WTC11 (cell line): ENCODE results near the gene PRDX2. TPM values are rescaled to one million over a fixed set of nuclear protein-coding genes. Genes with fewer than 3 reads are reported as not detected.
A peak's percentile ranks its signal among the peaks of the same experiment; 100 is the strongest.

Source experiments
- ATAC-seq: fragments of 200-7000 bp; cut with Tn5 transposase; 2 replicates; pipeline ENCODE4 v1.10.0; 2021; ENCODE audit warnings: mild to moderate bottlenecking, moderate library complexity
- CTCF ChIA-PET: fragments of 300-600 bp; sonication (Branson Sonifier 250); formaldehyde crosslinking; loops from one replicate; lab custom pipeline; 2021; ENCODE audit warnings: antibody characterized with exemption; lab: Charles Lee
- POLR2A ChIA-PET: fragments of 350-600 bp; sonication (Branson Sonifier 250); formaldehyde crosslinking; loops from one replicate; lab custom pipeline; 2021; ENCODE audit warnings: antibody characterized with exemption; lab: Charles Lee
- DNase-seq: peaks from one replicate; pipeline ENCODE4 v3.0.0; 2021; ENCODE audit warnings: low spot score
- H3K27ac Mint-ChIP-seq: 2 replicates; pipeline ENCODE4 v1.8.0; 2021; ENCODE audit warnings: mixed read lengths
- H3K27me3 Mint-ChIP-seq: 2 replicates; pipeline ENCODE4 v1.8.0; 2021; ENCODE audit warnings: low read depth, mild to moderate bottlenecking, moderate library complexity, mixed read lengths
- H3K36me3 Mint-ChIP-seq: 2 replicates; pipeline ENCODE4 v1.8.0; 2021; ENCODE audit warnings: mixed read lengths
- H3K4me1 Mint-ChIP-seq: 2 replicates; pipeline ENCODE4 v1.8.0; 2022; ENCODE audit warnings: mixed read lengths
- H3K4me3 Mint-ChIP-seq: 2 replicates; pipeline ENCODE4 v1.8.0; 2021; ENCODE audit warnings: mild to moderate bottlenecking, moderate library complexity, mixed read lengths
- H3K9me3 Mint-ChIP-seq: 2 replicates; pipeline ENCODE4 v1.8.0; 2021; ENCODE audit warnings: mixed read lengths
- ARID4B ChIP-seq: sonication (generic); formaldehyde crosslinking; IDR thresholded peaks from 2 replicates; pipeline ENCODE4 v1.8.0; 2023; ENCODE audit warnings: missing genetic modification reagents, mild to moderate bottlenecking, borderline replicate concordance
- ETV6 ChIP-seq: sonication (generic); formaldehyde crosslinking; IDR thresholded peaks from 2 replicates; pipeline ENCODE4 v1.8.1; 2022; ENCODE audit warnings: mild to moderate bottlenecking, missing genetic modification reagents
- FOXK1 ChIP-seq: sonication (generic); formaldehyde crosslinking; IDR thresholded peaks from 2 replicates; pipeline ENCODE4 v1.8.0; 2022; ENCODE audit warnings: mild to moderate bottlenecking, moderate library complexity, missing genetic modification reagents
- GABPB1 ChIP-seq: sonication (generic); formaldehyde crosslinking; IDR thresholded peaks from 2 replicates; pipeline ENCODE4 v1.8.1; 2023; ENCODE audit warnings: mild to moderate bottlenecking, missing genetic modification reagents
- HMGA2 ChIP-seq: fragments of 250-450 bp; sonication (Bioruptor Pico); IDR thresholded peaks from 2 replicates; pipeline ENCODE4 v1.4.0; 2021; ENCODE audit warnings: mild to moderate bottlenecking, moderate library complexity
- KAT7 ChIP-seq: sonication (generic); formaldehyde crosslinking; IDR thresholded peaks from 2 replicates; pipeline ENCODE4 v1.8.1; 2023; ENCODE audit warnings: missing genetic modification reagents, mild to moderate bottlenecking, borderline replicate concordance
- NR3C1 ChIP-seq: sonication (generic); formaldehyde crosslinking; conservative IDR thresholded peaks from 2 replicates; pipeline ENCODE4 v1.8.1; 2023; ENCODE audit warnings: low read depth, mild to moderate bottlenecking, missing genetic modification reagents
- PRDM15 ChIP-seq: sonication (generic); formaldehyde crosslinking; IDR thresholded peaks from 2 replicates; pipeline ENCODE4 v1.8.0; 2022; ENCODE audit warnings: missing genetic modification reagents
- ZNF121 ChIP-seq: sonication (generic); formaldehyde crosslinking; IDR thresholded peaks from 2 replicates; pipeline ENCODE4 v1.8.0; 2023; ENCODE audit warnings: missing genetic modification reagents
- ZNF317 ChIP-seq: sonication (generic); formaldehyde crosslinking; IDR thresholded peaks from 2 replicates; pipeline ENCODE4 v1.8.1; 2023; ENCODE audit warnings: low read depth, mild to moderate bottlenecking, moderate library complexity, missing genetic modification reagents, borderline replicate concordance
- ZNF671 ChIP-seq: fragments of 250-450 bp; sonication (Bioruptor Pico); IDR thresholded peaks from 2 replicates; pipeline ENCODE4 v1.8.0; 2021; ENCODE audit warnings: mild to moderate bottlenecking
- total RNA-seq: library from RNA; stranded (reverse); gene quantifications from 3 replicates; pipeline ENCODE4 v1.2.3, GENCODE V29; 2021
- TF ChIP-seq, protein P1 (sequence below): fragments of 250-450 bp; sonication (Bioruptor Pico); IDR thresholded peaks from 2 replicates; pipeline ENCODE4 v1.9.0; 2021; ENCODE audit warnings: mild to moderate bottlenecking
- TF ChIP-seq, protein P2 (sequence below): sonication (generic); formaldehyde crosslinking; IDR thresholded peaks from 2 replicates; pipeline ENCODE4 v1.8.0; 2022; ENCODE audit warnings: mild to moderate bottlenecking, missing genetic modification reagents
- TF ChIP-seq, protein P3 (sequence below): sonication (generic); formaldehyde crosslinking; conservative IDR thresholded peaks from 2 replicates; pipeline ENCODE4 v1.8.1; 2023; ENCODE audit warnings: mild to moderate bottlenecking, low read depth, missing genetic modification reagents, moderate library complexity

The PRDX2 gene
- total RNA-seq, 1 experiment from 2014 or later = 378 TPM

GRCh38 chr19:12777217-12778016, 24.2 kb downstream of the PRDX2 start (continued):
- TF ChIP-seq ARID4B (CRISPR knock-in tag) (peak; percentile 75; the same call in 1 of the 2 replicates), GABPB1 (CRISPR knock-in tag) (no peak), FOXK1 (0 out of 2 replicates have a peak, but pooled peaks have one; percentile 29), ZNF317 (CRISPR knock-in tag) (no peak), HMGA2 (CRISPR knock-in tag) (no peak), NR3C1 (CRISPR knock-in tag) (no peak), ZNF671 (CRISPR knock-in tag) (no peak), PRDM15 (peak; percentile 72), KAT7 (CRISPR knock-in tag) (no peak)
- TF ChIP-seq, all 79 proteins: peak for 8

DNA sequence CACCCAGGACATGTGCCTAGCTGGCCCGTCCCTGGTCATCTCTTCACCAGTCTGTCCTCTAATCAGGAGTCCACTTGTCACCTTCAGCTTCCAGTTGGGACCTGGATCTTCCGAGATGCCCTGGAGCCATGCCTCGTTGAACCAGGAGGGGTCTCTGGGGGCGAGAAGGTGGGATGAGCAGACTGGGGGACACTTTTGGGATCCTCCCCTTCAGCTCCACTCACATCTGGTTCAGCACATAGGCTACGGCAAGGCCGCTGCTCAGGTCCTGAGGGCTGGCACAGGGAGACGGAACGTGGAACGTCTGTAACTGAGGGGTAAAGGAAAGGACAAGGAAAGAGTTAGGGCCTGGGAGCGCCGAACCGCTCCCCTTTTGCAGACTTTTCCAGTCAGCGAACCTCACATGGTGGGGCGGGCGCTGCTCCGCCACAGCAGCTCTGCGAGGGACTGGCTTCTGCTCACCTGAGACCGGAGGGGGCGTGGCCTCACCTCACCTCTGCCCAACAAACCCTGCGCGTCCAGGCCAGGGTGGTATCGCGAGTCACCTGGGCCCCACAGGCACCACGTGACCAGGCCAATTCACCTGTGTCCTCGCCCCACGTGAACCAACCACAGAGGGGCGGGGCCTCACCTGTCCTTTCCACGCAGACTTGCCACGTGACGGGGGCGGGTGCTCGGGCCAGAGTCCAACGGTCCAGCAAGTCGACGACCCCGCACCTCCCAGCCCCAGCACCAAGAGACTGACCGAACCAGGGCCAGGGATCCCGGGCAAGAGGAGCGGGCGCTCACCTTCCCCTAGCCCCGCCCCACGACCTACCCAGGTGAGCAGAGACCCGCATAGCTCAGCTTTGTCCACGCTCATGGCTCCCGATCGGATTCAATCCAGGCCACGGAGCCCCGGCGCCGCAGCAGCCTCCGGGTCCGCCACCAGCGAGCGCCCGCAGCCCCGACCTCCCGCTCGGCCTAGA, 26.7 kb downstream of the PRDX2 start, which contains the start of gene HOOK2:
TSS of gene HOOK2 (minus strand) at position 965 of the 968 bp plus-strand sequence. CDS start at position 862, 103 bp downstream.
- Mint-ChIP-seq H3K27me3 (no peaks in the 10 kb centered on the region; the same call in 1 of the 2 replicates), H3K9me3 (no peaks in the 10 kb centered on the region), H3K27ac (peak within 1 kb of the TSS; percentile 97), H3K36me3 (peaks cover 14% of the 10 kb centered on the region), H3K4me1 (peaks cover 27% of the 10 kb centered on the region), H3K4me3 (peak within 1 kb of the TSS; percentile 88)
- ATAC-seq = peak; percentile 74
- POLR2A ChIA-PET = interaction anchor here (0.6 to 3.2 kb wide), 7 partner anchors 11 to 182 kb away, joined by 3 to 15 read pairs (median 6); partner anchors contain the start of gene JUNB
- CTCF ChIA-PET = interaction anchor here (0.6 to 7.7 kb wide), 19 partner anchors 9 to 146 kb away, joined by 3 to 136 read pairs (median 3); partner anchors contain the start of genes FBXW9, GET3, JUNB and RNASEH2A
- peak; percentile 94 for DNase-seq
- TF ChIP-seq, protein P1, sequence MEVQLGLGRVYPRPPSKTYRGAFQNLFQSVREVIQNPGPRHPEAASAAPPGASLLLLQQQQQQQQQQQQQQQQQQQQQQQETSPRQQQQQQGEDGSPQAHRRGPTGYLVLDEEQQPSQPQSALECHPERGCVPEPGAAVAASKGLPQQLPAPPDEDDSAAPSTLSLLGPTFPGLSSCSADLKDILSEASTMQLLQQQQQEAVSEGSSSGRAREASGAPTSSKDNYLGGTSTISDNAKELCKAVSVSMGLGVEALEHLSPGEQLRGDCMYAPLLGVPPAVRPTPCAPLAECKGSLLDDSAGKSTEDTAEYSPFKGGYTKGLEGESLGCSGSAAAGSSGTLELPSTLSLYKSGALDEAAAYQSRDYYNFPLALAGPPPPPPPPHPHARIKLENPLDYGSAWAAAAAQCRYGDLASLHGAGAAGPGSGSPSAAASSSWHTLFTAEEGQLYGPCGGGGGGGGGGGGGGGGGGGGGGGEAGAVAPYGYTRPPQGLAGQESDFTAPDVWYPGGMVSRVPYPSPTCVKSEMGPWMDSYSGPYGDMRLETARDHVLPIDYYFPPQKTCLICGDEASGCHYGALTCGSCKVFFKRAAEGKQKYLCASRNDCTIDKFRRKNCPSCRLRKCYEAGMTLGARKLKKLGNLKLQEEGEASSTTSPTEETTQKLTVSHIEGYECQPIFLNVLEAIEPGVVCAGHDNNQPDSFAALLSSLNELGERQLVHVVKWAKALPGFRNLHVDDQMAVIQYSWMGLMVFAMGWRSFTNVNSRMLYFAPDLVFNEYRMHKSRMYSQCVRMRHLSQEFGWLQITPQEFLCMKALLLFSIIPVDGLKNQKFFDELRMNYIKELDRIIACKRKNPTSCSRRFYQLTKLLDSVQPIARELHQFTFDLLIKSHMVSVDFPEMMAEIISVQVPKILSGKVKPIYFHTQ (CRISPR knock-in tag) = no peak
- no peak for TF ChIP-seq GABPB1 (CRISPR knock-in tag)
- TF ChIP-seq, protein P2, sequence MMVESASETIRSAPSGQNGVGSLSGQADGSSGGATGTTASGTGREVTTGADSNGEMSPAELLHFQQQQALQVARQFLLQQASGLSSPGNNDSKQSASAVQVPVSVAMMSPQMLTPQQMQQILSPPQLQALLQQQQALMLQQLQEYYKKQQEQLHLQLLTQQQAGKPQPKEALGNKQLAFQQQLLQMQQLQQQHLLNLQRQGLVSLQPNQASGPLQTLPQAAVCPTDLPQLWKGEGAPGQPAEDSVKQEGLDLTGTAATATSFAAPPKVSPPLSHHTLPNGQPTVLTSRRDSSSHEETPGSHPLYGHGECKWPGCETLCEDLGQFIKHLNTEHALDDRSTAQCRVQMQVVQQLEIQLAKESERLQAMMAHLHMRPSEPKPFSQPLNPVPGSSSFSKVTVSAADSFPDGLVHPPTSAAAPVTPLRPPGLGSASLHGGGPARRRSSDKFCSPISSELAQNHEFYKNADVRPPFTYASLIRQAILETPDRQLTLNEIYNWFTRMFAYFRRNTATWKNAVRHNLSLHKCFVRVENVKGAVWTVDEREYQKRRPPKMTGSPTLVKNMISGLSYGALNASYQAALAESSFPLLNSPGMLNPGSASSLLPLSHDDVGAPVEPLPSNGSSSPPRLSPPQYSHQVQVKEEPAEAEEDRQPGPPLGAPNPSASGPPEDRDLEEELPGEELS (CRISPR knock-in tag) = peak; percentile 52; the same call in 1 of the 2 replicates
- TF ChIP-seq ZNF671 (CRISPR knock-in tag) = no peak
- TF ChIP-seq, protein P3, sequence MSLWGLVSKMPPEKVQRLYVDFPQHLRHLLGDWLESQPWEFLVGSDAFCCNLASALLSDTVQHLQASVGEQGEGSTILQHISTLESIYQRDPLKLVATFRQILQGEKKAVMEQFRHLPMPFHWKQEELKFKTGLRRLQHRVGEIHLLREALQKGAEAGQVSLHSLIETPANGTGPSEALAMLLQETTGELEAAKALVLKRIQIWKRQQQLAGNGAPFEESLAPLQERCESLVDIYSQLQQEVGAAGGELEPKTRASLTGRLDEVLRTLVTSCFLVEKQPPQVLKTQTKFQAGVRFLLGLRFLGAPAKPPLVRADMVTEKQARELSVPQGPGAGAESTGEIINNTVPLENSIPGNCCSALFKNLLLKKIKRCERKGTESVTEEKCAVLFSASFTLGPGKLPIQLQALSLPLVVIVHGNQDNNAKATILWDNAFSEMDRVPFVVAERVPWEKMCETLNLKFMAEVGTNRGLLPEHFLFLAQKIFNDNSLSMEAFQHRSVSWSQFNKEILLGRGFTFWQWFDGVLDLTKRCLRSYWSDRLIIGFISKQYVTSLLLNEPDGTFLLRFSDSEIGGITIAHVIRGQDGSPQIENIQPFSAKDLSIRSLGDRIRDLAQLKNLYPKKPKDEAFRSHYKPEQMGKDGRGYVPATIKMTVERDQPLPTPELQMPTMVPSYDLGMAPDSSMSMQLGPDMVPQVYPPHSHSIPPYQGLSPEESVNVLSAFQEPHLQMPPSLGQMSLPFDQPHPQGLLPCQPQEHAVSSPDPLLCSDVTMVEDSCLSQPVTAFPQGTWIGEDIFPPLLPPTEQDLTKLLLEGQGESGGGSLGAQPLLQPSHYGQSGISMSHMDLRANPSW (CRISPR knock-in tag) = no peak
- no peak for TF ChIP-seq ZNF121
- peak; percentile 71; the same call in 1 of the 2 replicates for TF ChIP-seq ETV6 (CRISPR knock-in tag)
- peak; percentile 88 for TF ChIP-seq FOXK1
